NB4 (cell line): ENCODE data around the gene TIMM29.
"Not testable (repeated sequence)": the region's sequence is repeated elsewhere in the genome, so short reads cannot be mapped to it uniquely, and the experiment has no call there.

Experiments used
- DNase-seq: peaks from one replicate; pipeline ENCODE4 v3.0.0; 2010; ENCODE audit warnings: low read depth
- H3K4me3 ChIP-seq: one replicate; pipeline ENCODE4 v1.5.1; 2011; ENCODE audit warnings: mild to moderate bottlenecking, low read depth, low read length, moderate library complexity
- MAX ChIP-seq: IDR thresholded peaks from 2 replicates; pipeline ENCODE4 v1.6.1; 2011; ENCODE audit warnings: low read depth, low read length
- MYC ChIP-seq: IDR thresholded peaks from 2 replicates; pipeline ENCODE4 v1.6.1; 2011; ENCODE audit warnings: low read depth, low read length
- POLR2A ChIP-seq: IDR thresholded peaks from 2 replicates; pipeline ENCODE4 v1.6.1; 2011; ENCODE audit warnings: mild to moderate bottlenecking; ENCODE audit not compliant: insufficient read length; ENCODE audit errors: extremely low read depth
- TF ChIP-seq, protein P1 (sequence below): IDR thresholded peaks from one replicate; pipeline ENCODE4 v1.5.1; 2012; ENCODE audit warnings: low read depth, low read length

Gene TIMM29

DNA sequence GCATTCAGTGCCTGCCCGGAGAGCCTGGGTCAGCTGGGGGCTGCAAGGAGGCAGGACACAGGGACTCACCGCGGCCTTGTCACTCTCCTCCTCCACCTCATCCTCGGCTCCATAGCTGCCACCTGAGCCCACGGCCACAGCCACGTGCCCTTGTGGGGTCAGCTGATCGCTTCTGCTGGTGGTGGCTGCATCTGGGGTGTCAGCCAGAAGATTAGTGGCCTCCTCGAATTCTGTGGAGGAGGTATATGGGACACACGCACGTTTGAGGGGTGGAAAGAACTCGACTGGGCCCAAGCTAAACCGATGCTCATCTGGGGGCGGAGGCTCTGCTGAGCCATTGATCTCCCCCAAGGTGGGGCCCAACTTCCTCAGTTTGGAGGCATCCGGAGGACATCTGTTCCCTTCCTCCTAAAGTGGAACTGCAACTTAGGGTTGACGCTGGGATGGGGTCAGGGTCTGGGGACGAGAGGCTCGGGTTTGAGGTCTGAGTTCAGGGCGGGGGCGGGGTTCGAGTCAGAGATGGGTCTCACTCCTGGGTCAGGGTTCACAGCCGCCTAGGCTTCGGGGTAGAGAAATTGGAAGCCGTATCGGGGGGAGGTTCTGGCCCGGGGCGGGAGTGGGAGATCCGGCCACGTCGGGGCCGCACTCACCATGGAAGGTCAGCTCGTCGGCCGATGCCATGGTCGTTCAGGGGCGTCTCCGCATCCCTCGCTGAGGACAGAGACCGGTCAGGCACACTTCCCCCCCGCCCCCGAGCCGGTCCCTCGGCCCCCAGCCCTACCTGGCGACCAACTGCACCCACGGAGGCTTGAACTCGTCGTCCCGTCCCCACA lies 665 bp upstream of the TIMM29 start:
- peak; percentile 51 for DNase-seq
- H3K4me3 ChIP-seq: peak overlapping the region; percentile 75
- TF ChIP-seq, protein P1, sequence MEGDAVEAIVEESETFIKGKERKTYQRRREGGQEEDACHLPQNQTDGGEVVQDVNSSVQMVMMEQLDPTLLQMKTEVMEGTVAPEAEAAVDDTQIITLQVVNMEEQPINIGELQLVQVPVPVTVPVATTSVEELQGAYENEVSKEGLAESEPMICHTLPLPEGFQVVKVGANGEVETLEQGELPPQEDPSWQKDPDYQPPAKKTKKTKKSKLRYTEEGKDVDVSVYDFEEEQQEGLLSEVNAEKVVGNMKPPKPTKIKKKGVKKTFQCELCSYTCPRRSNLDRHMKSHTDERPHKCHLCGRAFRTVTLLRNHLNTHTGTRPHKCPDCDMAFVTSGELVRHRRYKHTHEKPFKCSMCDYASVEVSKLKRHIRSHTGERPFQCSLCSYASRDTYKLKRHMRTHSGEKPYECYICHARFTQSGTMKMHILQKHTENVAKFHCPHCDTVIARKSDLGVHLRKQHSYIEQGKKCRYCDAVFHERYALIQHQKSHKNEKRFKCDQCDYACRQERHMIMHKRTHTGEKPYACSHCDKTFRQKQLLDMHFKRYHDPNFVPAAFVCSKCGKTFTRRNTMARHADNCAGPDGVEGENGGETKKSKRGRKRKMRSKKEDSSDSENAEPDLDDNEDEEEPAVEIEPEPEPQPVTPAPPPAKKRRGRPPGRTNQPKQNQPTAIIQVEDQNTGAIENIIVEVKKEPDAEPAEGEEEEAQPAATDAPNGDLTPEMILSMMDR: no peak
- no peak for TF ChIP-seq POLR2A
- TF ChIP-seq MAX: no peak
- TF ChIP-seq MYC: no peak

GRCh38 chr19:10929402-10929794 lies 787 bp downstream of the TIMM29 start:
- H3K4me3 ChIP-seq: peak overlapping the region; percentile 75
- TF ChIP-seq MYC (no peak), POLR2A (no peak), MAX (no peak)
- TF ChIP-seq, protein P1: no peak
- DNase-seq: peak; percentile 27

DNA sequence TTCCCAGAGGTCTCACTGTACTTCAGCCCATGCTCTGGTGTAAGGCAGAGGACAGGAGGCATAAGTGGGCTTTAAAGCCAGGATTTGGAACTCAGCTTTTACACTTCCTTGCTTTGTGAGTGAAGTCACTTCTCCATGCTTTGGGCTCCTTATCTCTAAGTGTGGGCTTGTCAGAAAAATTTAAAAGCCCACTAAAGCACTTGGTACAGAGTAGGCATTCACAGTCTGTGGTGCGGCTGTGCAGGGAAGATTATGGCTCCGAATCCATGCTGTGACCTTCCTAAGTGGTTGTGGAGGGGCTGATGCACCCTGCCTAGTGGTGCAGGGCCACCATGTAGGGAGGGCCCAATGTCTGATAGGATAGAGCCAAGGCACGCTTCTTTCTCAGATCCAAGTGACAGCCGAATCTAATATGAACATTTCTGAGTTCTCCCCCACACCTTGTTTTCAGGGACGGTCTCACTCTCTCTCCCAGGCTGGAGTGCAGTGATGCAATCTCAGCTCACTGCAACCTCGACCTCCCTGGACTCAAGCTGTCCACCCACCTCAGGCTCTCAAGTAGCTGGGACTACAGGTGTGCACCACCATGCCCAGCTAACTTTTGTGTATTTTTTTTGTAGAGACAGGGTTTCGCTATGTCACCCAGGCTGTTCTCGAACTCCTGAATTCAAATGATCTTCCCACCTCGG lies 6.9 kb downstream of the TIMM29 start:
- no peak overlapping the region for H3K4me3 ChIP-seq
- DNase-seq: no peak
- no peak for TF ChIP-seq MYC
- TF ChIP-seq, protein P1: no peak
- no peak for TF ChIP-seq POLR2A

DNA sequence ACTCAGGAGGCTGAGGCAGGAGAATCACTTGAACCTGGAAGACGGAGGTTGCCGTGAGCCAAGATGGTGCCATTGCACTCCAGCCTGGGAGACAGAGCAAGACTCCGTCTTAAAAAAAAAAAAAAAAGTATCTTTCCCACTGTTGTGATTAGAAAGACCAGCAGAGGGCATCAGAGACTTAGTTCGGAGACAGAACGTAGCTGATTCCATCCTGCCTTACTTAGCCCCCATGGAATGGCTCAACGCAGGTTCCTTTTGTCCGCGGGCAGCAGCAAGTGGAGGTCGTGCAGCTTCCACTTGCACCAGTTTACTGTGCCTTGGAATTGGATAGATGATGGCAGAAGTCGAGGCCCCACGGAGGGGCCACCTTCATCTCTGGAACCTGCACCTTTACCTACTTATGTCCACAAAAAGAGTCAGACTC lies 8.1 kb downstream of the TIMM29 start:
- no peak for TF ChIP-seq POLR2A
- TF ChIP-seq, protein P1: peak; percentile 54
- H3K4me3 ChIP-seq: no peak overlapping the region
- DNase-seq: peak; percentile 81

DNA sequence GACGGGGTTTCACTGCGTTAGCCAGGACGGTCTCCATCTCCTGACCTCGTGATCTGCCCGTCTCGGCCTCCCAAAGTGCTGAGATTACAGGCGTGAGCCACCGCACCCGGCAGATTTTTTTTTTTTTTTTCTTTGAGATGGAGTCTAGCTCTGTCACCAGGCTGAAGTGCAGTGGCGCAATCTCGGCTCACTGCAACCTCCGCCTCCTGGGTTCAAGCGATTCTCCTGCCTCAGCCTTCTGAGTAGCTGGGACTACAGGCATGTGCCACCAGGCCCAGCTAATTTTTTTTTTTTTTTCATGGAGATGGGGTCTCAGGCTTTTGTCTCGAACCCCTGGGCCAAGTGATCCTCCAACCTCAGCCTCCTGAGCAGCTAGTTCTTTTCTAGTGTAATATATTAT lies 13.0 kb downstream of the TIMM29 start:
- DNase-seq, H3K4me3 ChIP-seq: not testable (repeated sequence)

DNA sequence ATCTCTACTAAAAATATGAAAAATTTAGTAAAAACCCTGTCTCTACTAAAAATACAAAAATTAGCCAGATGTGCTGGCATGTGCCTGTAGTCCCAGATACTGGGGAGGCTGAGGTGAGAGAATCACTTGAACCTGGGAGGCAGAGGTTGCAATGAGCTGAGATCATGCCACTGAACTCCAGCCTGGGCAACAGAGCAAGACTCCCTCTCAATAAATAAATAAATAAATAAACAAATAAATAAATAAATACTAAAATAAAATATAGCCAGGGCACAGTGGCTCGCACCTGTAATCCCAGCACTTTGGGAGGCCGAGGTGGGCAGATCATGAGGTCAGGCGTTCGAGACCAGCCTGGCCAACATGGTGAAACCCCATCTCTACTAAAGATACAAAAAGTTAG lies 14.8 kb downstream of the TIMM29 start:
- DNase-seq, H3K4me3 ChIP-seq: not testable (repeated sequence)

DNA sequence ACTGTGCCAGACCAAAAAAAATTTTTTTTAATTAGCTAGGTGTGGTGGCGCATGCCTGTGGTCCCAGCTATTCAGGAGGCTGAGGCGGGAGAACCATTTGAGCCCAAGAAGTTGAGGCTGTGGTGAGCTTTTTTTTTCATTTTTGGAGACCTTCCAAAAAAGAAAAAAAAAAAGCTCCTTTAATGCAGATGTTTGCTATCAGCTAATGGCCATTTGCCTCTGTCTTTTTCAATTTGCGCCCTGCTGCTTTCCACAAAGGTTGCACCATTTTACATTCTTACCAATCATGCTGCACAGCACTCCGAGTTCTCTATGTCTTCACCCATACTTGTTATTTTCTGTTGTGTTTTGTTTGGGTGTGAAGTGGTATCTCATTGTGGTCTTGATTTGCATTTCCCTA lies 16.7 kb downstream of the TIMM29 start:
- DNase-seq: no peak
- no peak for TF ChIP-seq MYC
- no peak for TF ChIP-seq POLR2A
- TF ChIP-seq, protein P1: no peak
- TF ChIP-seq MAX: no peak
- no peak overlapping the region for H3K4me3 ChIP-seq
